GM15510 (cell line): ENCODE results near the gene TPST1.

Experiments used
- POLR2A ChIP-seq: IDR thresholded peaks from 3 replicates; pipeline ENCODE4 v1.6.1; 2011; ENCODE audit warnings: borderline replicate concordance; ENCODE audit not compliant: insufficient read length; ENCODE audit errors: extremely low read depth

TPST1 gene

DNA sequence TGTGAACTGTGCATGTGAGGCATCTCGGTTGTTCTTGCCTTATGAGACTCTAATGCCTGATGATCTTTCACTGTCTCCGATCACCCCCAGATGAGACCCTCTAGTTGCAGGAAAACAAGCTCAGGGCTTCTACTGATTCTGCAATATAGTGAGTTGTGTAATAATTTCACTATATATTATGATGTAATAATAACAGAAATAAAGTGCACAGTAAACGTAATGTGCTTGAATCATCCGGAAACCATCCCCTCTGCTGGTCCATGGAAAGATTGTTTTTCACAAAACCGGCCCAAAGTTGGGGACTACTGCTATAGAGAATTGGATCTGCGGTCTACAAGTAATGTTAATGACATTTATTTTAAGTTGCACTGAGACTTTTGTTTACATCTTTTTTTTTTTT is 126.7 kb downstream of the TPST1 start:
- no peak for TF ChIP-seq POLR2A

DNA sequence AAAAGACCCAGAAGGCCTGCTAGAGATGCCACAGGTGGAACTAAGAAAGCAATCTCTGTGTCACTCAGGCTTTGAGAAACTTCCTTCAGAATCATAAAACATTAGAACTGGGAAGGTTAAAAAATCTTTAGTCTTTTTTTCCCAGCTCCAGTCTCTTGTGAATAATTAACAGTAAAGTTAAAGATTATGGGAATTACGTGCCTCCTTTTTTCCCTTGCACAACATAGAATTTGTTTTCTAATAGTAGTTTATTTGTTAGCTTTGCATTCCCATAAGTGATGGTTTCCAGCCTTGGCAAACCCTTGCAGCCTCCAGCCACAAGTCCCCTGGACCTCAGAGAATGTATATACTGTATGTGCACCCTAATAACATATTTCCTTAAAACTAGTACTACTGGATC is 128.3 kb downstream of the TPST1 start:
- TF ChIP-seq POLR2A: no peak

DNA sequence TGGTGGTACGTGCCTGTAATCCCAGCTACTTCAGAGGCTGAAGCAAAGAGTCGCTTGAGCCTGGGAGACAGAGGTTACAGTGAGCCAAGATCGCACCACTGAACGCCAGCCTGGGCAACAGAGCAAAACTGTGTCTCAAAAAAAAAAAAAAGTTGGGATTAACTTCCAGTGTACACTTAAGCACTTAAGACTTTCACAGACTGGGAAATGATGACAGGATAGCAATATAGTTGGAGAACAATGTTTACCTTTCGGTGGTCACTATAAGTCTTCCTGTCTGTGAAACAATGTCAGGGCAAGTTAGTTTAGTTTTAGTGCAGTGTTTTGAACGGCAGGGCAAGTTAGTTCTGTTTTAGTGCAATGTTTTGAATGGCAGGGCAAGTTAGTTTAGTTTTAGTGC is 130.2 kb downstream of the TPST1 start:
- no peak for TF ChIP-seq POLR2A

DNA sequence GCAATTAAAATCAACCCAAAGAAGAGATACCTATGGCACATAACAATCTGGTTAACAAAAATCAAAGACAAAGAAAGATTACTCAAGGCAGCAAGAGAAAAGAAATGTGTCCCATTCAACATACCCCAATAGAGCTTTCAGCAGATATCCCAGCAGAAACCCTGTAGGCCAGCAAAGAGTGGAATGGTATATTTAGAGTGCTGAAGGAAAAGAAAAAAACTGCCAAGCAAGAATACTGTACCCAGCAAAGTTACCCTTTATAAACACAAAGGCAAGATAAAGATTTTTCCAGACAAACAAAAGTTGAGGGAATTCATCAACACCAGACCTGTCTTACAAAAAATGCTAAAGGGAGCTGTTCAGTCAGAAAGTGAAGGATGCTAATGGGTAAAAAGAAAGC is 131.6 kb downstream of the TPST1 start:
- no peak for TF ChIP-seq POLR2A

DNA sequence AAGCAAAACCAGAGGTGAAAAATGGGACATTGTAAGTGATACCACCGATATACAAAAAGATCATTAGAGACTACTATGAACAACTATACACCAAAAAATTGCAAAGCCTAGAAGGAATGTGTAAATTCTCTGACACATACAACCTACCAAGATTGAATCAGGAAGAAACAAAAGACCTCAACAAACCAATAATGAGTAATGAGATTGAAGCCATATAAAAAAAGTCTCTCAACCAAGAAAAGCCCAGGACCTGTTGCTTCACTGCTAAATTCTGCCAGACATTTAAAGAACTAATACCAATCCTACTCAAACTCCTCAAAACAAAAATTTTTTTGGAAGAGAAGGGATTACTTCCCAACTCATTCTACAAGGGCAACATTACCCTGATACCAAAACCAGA is 134.0 kb downstream of the TPST1 start:
- no peak for TF ChIP-seq POLR2A

DNA sequence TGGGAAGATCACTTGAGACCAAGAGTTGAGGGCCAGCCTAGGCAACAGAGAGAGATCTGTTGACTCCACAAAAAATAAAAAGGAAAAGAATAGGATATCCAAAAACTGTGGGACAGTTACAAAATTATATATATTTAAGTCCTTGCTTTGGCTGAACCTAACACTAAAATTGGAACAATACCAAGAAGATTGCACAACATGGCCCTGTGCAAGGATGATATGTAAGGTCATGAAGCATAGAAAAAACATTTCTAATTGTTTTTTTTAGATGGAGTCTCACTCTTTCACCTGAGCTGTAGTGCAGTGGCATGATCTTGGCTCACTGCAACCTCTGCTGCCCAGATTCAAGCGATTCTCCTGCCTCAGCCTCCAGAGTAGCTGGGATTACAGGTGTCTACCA is 139.0 kb downstream of the TPST1 start:
- no peak for TF ChIP-seq POLR2A

DNA sequence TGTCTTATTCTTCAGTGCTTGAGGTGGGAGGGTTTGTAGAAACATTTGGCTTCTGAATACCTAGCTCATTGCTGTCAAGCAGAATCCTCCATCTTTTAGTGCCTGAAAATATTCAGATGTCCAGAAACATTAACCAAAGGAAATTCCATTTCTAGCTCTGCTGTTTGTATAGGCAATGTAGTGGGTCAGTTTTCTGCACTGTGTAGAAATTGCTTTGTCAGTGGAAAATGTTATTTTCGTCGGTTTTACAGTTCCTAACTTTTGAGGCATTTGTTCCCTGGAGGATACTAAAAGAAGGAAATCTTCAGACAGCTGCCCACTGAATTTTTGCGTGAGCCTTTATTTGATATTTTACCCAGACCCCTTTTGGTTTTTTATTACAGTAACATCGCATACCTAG is 143.4 kb downstream of the TPST1 start:
- no peak for TF ChIP-seq POLR2A

DNA sequence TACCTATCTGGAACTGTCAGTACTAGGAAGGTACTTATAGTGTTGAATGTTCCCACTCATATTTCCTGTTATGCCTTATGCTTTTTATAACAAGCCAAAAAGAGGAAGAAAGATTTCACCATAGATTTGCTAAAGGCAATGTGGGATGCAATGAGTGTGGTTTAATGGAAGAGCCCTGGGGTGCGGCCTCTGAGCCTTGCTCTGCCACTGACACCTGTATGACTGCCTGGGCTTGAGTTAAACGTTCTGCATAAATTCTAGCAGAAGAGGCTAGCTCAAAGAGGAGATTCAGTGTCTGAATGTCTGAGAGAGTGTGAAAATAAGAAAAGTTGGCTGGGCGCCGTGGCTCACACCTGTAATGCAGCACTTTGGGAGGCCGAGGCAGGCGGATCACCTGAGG is 143.8 kb downstream of the TPST1 start:
- no peak for TF ChIP-seq POLR2A

DNA sequence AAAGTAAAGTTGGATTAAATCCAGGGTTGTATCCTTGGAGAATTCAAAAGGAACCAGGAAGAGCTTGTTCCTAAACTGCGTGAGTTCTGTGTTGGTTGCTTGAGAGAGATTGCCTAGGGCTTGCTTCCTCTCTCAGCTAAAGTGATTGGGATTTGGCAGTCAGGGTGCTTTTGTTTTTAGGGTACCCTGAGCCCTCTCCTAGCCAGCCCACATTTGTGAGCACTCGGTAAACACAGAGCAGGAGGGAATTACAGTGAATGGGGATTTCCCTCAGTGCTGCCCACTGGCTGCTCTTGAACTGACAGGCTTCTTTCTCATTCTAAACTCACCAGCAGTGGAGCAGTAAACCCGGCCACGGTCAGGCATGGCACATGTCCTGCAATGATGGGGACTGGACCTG is 146.9 kb downstream of the TPST1 start:
- no peak for TF ChIP-seq POLR2A

DNA sequence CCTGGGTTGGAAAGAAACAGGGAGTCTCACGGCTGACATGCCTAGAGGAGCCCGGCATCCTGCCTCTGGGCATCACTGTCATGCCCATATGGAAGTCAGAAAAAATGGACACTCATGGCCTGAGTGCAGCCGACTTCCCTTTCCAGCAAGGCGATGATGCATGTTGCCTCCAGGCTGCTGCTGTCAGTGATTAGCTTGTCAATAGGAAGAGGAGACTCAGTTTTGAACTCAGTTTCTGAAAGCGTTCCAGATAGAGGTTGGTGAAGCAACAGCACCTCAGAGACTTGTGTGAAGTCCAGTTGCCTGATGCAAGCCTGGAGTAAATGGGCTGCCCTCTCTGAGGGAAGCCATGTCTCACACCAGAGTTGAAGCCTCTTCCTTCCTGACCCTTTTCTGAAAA is 148.4 kb downstream of the TPST1 start:
- no peak for TF ChIP-seq POLR2A

DNA sequence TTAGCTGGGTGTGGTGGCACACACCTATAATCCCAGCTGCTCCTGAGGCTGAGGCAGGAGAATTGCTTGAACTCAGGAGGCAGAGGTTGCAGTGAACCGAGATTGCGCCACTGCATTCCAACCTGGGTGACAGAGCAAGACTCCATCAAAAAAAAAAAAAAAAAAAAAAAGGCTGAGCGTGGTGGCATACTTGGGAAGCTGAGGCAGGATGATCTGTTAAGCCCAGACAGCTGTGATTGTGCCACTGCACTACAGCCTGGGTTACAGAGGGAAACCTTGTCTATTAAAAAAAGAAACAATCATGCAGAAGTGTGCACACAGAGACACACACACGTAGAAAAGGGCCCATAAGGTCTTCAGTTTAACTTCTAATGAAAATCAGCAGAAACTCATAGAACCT is 150.6 kb downstream of the TPST1 start:
- no peak for TF ChIP-seq POLR2A

DNA sequence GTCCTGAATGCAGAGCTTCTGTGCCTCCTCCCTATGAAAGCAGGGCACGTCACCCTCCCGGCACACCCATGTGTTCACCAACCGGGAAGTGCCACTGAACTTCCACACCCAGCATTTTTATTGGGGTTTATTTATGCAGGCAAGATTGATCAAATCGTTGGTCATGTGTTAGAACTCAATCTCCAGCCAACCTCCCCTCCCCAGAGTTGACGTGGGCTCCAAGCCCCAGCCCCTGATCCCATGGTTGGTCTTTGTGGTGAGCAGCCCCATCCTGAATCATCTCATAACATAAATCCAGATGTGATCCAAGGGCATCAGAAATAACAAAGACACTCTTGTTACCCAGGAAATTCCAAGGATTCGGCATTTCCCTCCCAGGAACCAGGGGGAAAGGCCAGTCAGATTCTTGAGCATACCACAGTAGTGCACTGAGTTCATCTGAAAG is 151.2 kb downstream of the TPST1 start:
- no peak for TF ChIP-seq POLR2A

DNA sequence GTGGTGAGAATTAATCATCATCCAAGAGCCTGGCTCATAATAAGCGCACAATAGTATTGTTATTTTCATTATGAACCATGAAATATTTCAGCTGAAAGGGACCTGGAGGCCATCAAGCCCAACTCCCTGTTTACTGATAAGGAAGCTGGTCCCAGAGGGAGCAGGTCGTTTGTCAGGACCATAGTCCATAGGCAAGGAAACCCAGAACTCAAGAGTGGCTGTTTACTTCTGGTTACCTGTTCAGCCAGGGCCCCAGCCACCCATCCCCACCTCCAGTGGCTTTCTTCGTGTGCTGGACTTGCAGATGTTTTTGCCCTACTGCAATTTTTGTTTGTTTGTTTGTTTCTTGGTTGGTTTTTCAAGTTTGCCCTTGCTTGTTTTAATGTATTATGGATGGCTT is 152.0 kb downstream of the TPST1 start:
- no peak for TF ChIP-seq POLR2A

DNA sequence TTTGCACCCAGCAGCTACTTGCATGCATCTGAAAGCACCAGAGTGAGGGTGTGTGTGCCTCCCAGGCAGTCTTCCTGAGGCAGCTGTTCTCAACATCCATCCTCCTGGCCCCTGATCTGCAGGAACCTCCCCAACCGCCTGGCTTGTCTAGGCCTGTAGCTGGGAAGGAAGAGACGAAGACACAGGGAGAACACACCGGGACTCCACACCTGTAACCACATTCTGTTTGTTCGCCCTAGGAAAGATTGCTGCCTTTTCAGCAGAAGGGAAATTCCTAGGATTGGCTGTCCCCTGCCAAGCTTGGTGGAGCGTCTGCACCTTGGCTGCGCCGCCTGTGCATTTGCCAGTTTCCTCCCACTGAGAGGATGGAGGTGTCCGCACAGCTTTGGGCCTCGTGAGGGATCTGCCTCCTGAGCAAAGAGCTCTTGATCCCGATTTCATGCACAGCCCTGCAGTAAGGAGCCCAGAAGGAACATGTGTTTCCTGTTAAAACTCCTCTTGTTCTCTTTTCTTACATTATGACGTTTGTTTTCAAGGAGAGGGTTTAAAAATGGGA is 154.6 kb downstream of the TPST1 start:
- no peak for TF ChIP-seq POLR2A

DNA sequence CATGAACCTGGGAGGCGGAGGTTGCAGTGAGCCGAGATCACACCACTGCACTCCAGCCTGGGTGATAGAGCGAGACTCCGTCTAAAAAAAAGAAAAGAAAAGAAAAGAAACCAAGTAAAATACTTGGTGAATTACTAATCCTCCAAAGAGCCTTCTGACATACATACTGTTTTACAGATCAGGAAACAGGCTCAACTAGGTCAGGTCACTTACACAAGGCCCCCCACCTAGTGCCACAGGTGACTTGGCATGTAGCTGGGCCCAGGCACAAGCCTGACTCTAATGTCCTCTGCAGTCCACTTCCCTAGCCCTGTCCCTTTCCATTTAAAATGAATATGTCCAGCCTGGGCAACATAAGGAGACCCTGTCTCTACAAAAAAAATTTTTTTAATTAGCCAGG is 157.0 kb downstream of the TPST1 start:
- TF ChIP-seq POLR2A: no peak

DNA sequence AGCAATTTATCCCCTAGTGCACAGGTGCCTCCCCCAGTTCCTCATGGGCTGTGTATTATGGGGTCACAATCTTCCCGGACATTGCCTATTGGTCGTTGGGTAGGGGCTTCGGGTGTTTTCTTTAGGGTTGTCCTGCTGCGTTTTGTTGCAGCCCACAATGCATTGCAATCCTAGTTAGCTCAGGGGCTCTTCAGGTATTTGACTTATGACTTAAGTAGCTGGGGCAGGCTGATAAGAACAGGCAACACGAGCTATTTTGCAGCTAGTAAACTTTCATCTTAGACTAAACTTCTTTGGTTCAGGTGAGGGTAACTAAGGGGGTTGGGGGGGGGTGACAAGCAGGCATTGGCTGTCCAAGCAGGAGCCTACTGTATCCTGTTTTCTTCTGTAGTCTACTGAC is 158.5 kb downstream of the TPST1 start:
- no peak for TF ChIP-seq POLR2A
